ENCODE measurements around the gene DDX1. TPM values are rescaled to one million over a fixed set of nuclear protein-coding genes. Genes with fewer than 3 reads are reported as not detected.

Gene DDX1
- total and polyA plus RNA-seq, 2 donors (not counting 3 experiments of a cell fraction or from before 2014, with no cell fraction given) = 41.2 to 117 TPM

DNA sequence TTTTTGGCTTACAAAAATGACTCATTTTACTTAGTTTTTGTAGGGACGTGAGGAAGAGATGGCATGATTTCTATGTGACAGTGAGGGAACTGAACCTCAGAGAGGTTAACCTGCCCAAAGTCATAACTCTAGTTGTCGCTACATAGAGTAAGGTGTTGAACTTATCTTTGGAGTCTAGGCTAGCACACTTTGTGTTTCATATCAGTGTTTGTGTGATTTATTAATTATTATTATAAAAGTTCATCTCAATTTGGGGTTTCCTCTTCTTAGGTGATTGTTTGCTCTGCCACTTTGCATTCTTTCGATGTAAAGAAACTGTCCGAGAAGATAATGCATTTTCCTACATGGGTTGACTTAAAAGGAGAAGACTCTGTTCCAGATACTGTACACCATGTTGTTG is 28.3 kb downstream of the DDX1 start:
- Histone ChIP-seq H3K9me3 (replicated peaks; ENCODE audit: control insufficient read depth, insufficient read depth, low read length) (no peaks in the 10 kb centered on the region), H3K4me2 (ENCODE audit: insufficient read depth, low read length) (no peak overlapping the region), H3K36me3 (ENCODE audit: control insufficient read depth in 2 of 2, extremely low read depth in 1 of 2, insufficient read depth in 2 of 2, low read length in 2 of 2) (peaks cover 12 to 20% of the 10 kb centered on the region in 2 experiments), H3K9me1 (replicated peaks; ENCODE audit: control insufficient read depth, extremely low read depth, insufficient read depth, low read length) (no peaks in the 10 kb centered on the region), H2AFZ (ENCODE audit: low read depth, low read length) (no peak overlapping the region), H3K79me2 (ENCODE audit: control insufficient read depth, insufficient read depth, low read length) (no peaks in the 10 kb centered on the region), H3K4me3 (replicated peaks in 1 of 3; ENCODE audit: insufficient read depth in 1 of 3, low read depth in 1 of 3, low read length in 3 of 3) (no peak overlapping the region), H3K9ac (replicated peaks; ENCODE audit: extremely low read depth, insufficient read depth, low read length) (no peak overlapping the region), H4K20me1 (replicated peaks; ENCODE audit: control insufficient read depth, extremely low read depth, insufficient read depth, low read length) (no peaks in the 10 kb centered on the region), H3K27me3 (ENCODE audit: control insufficient read depth in 2 of 2, insufficient read depth in 2 of 2, low read length in 2 of 2) (no peaks in the 10 kb centered on the region), H3K4me1 (ENCODE audit: control insufficient read depth, extremely low read depth, insufficient read depth, low read length) (peaks cover 7% of the 10 kb centered on the region), H3K27ac (ENCODE audit: insufficient read depth, low read depth, low read length) (no peak overlapping the region)
- POLR2A ChIA-PET = no interaction called here
- DNase-seq (ENCODE audit: low read depth, low spot score) (no peak), FAIRE-seq (no peak)
- dilution Hi-C loops (cut with MboI; ENCODE audit: extremely low pct_ligation_motif_present, low sequenced_read_pairs) = no loop called here
- CTCF ChIA-PET = interaction anchor here (1.2 kb wide), 1 partner anchor 11 kb away, joined by 4 read pairs; no protein-coding TSS in a partner anchor
- TF ChIP-seq JUN (IDR thresholded peaks at IDR 0.05; ENCODE audit: borderline replicate concordance, insufficient read depth, insufficient read length, low read depth) (no peak), CTCF (IDR thresholded peaks at IDR 0.05; ENCODE audit: extremely low read depth in 1 of 2, insufficient read depth in 1 of 2, low read depth in 1 of 2, low read length in 2 of 2) (no peak), FOS (IDR thresholded peaks at IDR 0.05; ENCODE audit: borderline replicate concordance, insufficient read depth, low read length) (no peak), GATA2 (IDR thresholded peaks at IDR 0.05; ENCODE audit: insufficient read depth, insufficient read length, low read depth, low read length) (no peak), POLR2AphosphoS5 (IDR thresholded peaks at IDR 0.05; ENCODE audit: insufficient read depth, low read depth, low read length) (no peak)
- intact Hi-C loops (cut with micrococcal nuclease) = no loop called here
- no TSS peak for BruUV-seq (replicated peaks)

DNA sequence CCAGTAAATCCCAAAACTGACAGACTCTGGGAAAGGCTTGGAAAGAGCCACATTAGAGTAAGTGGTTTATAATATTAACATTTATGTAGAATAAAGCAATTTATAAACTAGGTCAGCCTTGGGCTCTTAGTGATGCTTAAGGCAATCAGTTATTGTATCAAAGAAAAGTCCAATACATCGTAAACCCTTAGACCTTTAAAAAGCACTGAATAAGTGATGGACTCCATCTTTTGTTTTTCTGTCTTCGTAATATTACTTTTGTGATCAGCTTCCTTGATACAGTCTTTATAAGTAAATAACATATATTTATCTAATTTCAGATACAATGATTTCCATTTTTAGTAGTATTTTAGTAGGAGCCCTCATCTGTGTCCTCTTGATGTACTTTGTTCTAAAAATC is 28.7 kb downstream of the DDX1 start:
- CTCF ChIA-PET = interaction anchor here (1.2 kb wide), 1 partner anchor 10 kb away, joined by 4 read pairs; no protein-coding TSS in a partner anchor
- H4K20me1 ChIP-seq (replicated peaks; ENCODE audit: control insufficient read depth, extremely low read depth, insufficient read depth, low read length) = no peaks in the 10 kb centered on the region
- no peak for TF ChIP-seq CTCF (IDR thresholded peaks at IDR 0.05; ENCODE audit: extremely low read depth in 1 of 2, insufficient read depth in 1 of 2, low read depth in 1 of 2, low read length in 2 of 2)
- TF ChIP-seq MYC (IDR thresholded peaks at IDR 0.05; ENCODE audit: low read depth, low read length) = no peak
- no peak for TF ChIP-seq GATA2 (IDR thresholded peaks at IDR 0.05; ENCODE audit: insufficient read depth, insufficient read length, low read depth, low read length)
- no peak for TF ChIP-seq POLR2AphosphoS5 (IDR thresholded peaks at IDR 0.05; ENCODE audit: insufficient read depth, low read depth, low read length)
- no peak for TF ChIP-seq FOS (IDR thresholded peaks at IDR 0.05; ENCODE audit: borderline replicate concordance, insufficient read depth, low read length)
- no peak for TF ChIP-seq JUN (IDR thresholded peaks at IDR 0.05; ENCODE audit: borderline replicate concordance, insufficient read depth, insufficient read length, low read depth)
- no peak for TF ChIP-seq EZH2 (IDR thresholded peaks at IDR 0.05; ENCODE audit: borderline replicate concordance, low read depth, low read length, severe bottlenecking)
- no peak for TF ChIP-seq POLR2A (IDR thresholded peaks at IDR 0.05; ENCODE audit: low read depth, low read length)
- POLR2A ChIA-PET = no interaction called here
- H3K4me1 ChIP-seq (ENCODE audit: control insufficient read depth, extremely low read depth, insufficient read depth, low read length) = peaks cover 7% of the 10 kb centered on the region
- no peaks in the 10 kb centered on the region for H3K27me3 ChIP-seq (ENCODE audit: control insufficient read depth in 2 of 2, insufficient read depth in 2 of 2, low read length in 2 of 2)
- H3K36me3 ChIP-seq (ENCODE audit: control insufficient read depth in 2 of 2, extremely low read depth in 1 of 2, insufficient read depth in 2 of 2, low read length in 2 of 2) = peaks cover 12 to 21% of the 10 kb centered on the region in 2 experiments
- intact Hi-C loops (cut with micrococcal nuclease) (no loop called here), dilution Hi-C loops (cut with MboI; ENCODE audit: extremely low pct_ligation_motif_present, low sequenced_read_pairs) (no loop called here)
- H3K4me2 ChIP-seq (ENCODE audit: insufficient read depth, low read length) = no peak overlapping the region
- H3K9me1 ChIP-seq (replicated peaks; ENCODE audit: control insufficient read depth, extremely low read depth, insufficient read depth, low read length) = no peaks in the 10 kb centered on the region
- DNase-seq (ENCODE audit: low read depth, low spot score) (no peak), FAIRE-seq (no peak)
- no peak overlapping the region for H3K4me3 ChIP-seq (replicated peaks in 1 of 3; ENCODE audit: insufficient read depth in 1 of 3, low read depth in 1 of 3, low read length in 3 of 3)
- H3K27ac ChIP-seq (ENCODE audit: insufficient read depth, low read depth, low read length) = no peak overlapping the region
- H3K9me3 ChIP-seq (replicated peaks; ENCODE audit: control insufficient read depth, insufficient read depth, low read length) = no peaks in the 10 kb centered on the region
- H3K9ac ChIP-seq (replicated peaks; ENCODE audit: extremely low read depth, insufficient read depth, low read length) = no peak overlapping the region
- H3K79me2 ChIP-seq (ENCODE audit: control insufficient read depth, insufficient read depth, low read length) = no peaks in the 10 kb centered on the region
- H2AFZ ChIP-seq (ENCODE audit: low read depth, low read length) = no peak overlapping the region
- no TSS peak for BruUV-seq (replicated peaks)

Measured in endothelial cell of umbilical vein (primary cell).